ENCODE measurements around the gene HPCA.

HPCA gene

GRCh38 chr1:32888134-32888533, 1.8 kb downstream of the HPCA start:
- no peak overlapping the region for H3K27ac ChIP-seq
- no peak for DNase-seq (ENCODE audit: low read depth, low spot score)

- H3K27ac ChIP-seq, result no peak overlapping the region
- no peak for DNase-seq (ENCODE audit: low read depth, low spot score)
Observed at GRCh38 chr1:32888677-32889420, 2.6 kb downstream of the HPCA start.

DNA sequence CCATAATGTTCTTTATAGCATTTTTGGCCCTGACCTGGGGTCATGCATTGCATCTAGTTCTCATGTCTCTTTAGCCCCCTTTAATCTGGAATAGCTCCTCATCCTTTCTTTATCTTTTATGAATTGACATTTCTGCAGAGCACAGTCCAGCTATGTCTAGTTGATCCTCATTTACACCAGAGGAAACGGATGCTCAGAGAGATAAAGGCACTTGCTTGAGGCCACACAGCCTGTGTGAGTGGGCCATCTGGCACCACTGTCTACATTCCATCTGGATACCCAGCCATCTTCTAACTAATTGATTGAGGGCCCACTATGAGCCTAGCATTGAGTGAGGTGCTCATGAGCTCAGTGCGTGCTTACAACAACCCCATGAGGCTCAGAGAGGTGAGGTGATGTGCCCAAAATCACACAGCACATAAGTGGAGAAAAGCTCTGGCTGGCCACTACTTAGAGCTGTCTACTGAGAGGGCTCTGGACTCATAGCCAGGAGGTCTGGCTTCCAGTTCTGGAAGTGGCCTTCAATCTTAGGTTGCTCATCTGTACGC, 3.5 kb downstream of the HPCA start:
- no peak for DNase-seq (ENCODE audit: low read depth, low spot score)
- H3K27ac ChIP-seq, result no peak overlapping the region

DNA sequence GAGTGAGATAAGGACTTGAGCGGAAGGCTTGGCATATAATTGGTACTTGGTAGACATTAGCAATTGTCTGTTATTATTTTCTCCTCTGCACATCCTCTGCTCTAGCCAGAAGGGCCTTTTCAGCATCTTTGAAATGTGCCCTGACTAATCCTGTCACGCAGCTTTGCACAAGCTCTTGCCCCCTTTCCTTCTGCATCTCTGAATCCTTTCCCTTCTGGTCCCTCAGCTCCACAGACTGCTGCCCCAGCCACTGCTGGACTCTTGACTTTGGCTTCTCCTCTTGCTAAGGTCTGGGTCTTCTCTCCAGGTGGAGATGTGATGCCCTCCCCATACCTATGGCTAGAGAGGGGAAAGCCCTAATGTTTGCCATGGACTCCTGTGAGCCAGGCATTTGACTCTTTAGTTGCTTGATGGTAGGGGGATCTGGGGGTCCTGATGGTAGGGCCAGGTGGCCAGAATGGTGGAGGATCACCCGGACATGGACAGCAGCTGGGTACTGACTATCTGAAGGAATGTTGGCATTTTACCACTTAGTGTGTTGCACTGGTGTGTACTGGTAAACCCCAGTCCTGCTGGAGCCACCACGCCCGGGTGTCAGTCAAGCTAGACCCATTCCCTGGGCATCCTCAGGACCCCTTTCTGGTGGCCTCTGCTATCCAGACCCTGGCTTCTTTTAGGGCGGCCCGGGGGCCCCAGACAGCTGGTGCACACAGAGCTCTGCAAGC, 4.4 kb downstream of the HPCA start:
- DNase-seq (ENCODE audit: low read depth, low spot score), result no peak
- H3K27ac ChIP-seq, result no peak overlapping the region

GRCh38 chr1:32891241-32891570, 4.9 kb downstream of the HPCA start:
- no peak for DNase-seq (ENCODE audit: low read depth, low spot score)

DNA sequence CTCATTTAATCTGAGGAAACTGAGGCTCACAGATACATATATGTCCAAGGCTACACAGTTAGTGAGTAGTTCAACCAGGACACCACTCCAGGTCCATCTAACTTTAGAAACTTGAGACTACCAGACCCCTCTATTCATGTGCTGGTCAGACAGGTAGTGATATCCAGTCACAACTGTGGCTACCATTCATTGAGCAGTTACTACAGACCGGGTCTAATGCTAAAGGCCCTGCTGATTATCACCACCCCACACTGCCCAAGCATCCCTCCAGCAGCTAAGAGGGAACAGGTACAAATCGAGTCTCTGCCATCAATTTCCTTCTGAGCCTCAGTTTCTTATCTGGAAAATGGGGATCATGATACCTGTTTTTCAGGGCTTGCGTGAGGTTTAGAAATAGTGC, 5.3 kb downstream of the HPCA start:
- no peak overlapping the region for H3K27ac ChIP-seq
- DNase-seq (ENCODE audit: low read depth, low spot score), result no peak

More at GRCh38 chr1:32891241-32891570, 4.9 kb downstream of the HPCA start:
- H3K27ac ChIP-seq, result no peak overlapping the region

DNA sequence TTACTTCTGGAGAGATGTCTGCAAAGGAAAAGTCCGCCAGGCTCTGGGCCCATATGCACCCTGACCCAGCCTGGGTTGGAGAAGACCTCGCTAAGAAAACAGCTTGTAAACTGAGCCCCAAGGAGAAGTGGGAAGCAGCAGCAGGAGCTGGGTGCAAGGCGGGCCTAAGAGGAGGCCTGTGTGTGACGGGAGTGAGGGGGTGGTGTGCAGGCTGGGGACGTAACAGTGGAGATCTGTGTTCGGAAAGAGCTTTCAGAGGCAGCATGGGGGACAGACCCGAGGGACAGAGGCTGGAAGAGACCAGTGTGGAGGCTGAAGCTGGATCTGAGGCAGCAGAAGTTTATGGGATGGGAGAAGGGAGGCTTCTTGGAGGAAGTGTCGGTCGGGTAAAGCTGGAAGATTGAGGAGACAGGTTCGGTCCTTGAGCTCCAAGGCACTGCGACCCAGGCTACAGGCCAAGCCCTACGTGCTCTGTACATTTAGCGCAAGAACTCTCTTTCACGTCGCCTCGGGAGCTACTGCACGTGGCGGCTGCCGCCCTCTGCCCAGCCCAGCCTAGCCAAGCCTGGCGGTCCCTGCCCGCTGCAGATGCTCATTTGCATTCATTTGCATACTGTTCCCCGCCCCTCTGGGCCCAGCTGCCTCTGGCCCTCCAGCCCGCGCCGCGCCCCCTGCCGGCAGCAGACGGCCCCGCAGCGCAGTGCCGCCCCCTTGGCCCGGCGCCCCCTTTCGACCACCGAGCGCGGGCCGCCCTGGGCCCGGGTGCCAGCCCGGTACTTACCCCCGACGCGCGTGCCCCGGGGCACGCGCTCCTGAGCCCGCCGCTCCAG, 6.3 kb downstream of the HPCA start:
- no peak overlapping the region for H3K27ac ChIP-seq
- DNase-seq (ENCODE audit: low read depth, low spot score), result no peak

DNA sequence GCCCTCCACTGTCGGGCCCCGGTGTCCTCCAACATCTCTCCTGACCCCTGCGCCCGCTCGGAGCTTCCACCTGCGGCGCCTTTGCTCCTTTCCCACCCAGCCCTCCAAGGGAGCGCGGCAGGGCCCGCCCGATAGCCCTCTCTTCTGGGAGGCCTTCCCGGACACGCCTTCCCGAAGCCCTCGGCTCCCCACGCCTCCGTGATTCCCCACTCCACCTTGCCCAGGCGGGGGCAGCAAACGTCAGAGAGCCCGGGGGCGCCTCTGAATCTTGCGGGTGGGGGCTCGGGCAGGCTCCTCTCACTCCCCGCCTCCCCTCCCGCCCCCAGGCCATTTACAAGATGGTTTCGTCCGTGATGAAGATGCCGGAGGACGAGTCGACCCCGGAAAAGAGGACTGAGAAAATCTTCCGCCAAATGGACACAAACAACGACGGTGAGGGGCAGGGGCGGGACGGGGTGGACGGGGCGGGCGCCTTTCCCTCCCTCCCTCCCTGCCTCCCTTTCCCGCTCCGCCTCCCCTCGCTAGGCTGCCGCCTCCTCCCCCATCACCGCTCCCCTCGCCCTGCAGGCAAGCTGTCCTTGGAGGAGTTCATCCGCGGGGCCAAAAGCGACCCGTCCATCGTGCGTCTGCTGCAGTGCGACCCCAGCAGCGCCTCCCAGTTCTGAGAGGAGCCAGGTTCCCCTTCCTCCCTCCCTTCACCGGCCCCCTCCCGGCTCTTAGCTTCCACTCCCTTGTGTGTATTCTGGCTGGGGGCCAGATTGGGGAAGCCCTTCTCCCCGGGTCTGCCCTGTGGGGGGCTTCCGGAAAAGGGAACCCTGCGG, 7.1 kb downstream of the HPCA start:
- DNase-seq (ENCODE audit: low read depth, low spot score), result no peak

GRCh38 chr1:32894019-32894600, 7.8 kb downstream of the HPCA start:
- no peak for DNase-seq (ENCODE audit: low read depth, low spot score)
- no peak overlapping the region for H3K27ac ChIP-seq

More for the DNA sequence above, 7.1 kb downstream of the HPCA start:
- no peak overlapping the region for H3K27ac ChIP-seq

DNA sequence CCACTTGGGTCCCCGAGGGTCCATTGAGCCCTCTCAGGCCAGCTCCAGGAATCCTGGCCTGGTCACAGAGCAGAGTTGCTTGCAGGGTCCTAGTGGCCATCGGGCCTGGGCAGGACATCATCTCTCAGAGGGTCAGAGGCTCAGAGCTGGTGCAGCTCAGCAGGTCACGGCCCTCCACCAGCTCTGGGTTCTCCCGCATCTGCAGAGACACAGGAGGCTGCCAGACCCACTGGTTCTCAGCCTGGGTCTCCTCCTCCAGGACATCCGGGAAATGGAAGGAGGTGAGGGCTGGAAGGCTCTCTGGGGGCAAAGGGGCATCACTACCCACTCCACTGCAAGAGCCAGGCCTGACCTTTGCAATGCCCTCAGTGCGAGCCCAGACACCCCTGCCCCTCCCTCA, 8.4 kb downstream of the HPCA start:
- no peak overlapping the region for H3K27ac ChIP-seq
- DNase-seq (ENCODE audit: low read depth, low spot score), result no peak

DNA sequence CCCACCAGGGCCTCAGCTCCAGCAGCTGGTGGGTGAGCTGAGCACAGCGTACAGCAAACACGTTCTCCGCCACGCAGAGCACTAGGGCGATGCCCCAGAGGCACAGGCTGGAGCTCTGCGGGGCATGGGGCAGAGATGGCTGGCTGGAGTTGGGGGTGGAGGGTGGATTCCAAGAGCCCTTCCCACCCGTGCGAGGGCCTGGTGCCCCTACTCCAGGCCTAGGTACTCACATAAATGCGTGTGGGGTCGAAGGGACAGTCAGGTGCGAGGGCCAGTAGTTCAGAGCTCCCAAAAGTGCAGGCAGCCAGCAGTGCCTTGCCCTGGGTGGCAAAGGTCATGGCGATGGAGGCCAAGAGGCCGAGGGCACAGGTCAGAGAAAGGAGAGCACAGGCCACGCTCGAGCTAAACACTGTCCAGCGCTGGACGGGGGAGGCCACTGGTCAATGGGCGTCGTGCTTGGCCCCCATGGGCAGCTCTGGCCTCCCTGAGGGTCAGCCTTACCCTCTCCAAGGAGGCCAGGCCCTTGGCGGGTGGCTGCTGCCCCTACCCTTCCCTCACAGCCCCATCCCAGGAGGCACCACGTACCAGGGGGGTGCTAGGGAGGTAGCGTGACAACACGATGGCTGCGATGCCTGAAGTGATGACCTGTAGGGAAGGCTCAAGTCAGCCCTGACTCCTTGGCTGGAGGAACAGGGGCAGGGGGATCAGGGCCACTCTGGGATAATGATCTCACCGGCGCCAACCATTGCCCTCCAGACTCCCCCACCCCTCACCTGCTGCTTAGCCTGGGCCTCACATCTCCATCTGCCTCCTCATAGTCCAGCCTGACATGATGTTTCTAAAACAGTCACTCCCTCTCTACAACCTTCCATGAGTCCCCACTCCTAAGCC, 9.3 kb downstream of the HPCA start:
- no peak for DNase-seq (ENCODE audit: low read depth, low spot score)
- no peak overlapping the region for H3K27ac ChIP-seq

DNA sequence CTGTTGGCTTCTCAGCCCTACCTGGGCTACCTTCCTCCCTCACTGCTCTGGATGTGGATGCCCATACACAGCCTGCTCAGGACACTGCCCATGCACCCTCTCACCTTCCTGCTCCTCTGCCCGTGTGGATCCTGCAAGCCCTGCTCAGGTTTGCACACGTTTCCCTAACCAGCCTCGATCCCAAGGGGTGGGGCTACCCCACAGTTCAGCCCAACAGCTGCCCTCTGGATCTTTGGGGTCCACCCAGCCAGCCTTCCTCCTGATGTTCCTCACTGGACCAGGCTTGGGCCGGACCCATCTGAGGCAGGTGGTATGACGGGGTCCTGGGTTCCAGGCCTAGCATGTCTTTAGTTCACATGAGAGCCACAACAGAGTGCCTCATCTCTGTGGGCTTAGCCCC, 10.2 kb downstream of the HPCA start:
- H3K27ac ChIP-seq, result no peak overlapping the region
- DNase-seq (ENCODE audit: low read depth, low spot score), result no peak

- DNase-seq (ENCODE audit: low read depth, low spot score), result no peak
- H3K27ac ChIP-seq, result peak overlapping the region; percentile 41
Observed at GRCh38 chr1:32897082-32898049, 11.1 kb downstream of the HPCA start.

GRCh38 chr1:32898056-32898455, 11.8 kb downstream of the HPCA start:
- peak overlapping the region; percentile 41 for H3K27ac ChIP-seq
- DNase-seq (ENCODE audit: low read depth, low spot score), result no peak

DNA sequence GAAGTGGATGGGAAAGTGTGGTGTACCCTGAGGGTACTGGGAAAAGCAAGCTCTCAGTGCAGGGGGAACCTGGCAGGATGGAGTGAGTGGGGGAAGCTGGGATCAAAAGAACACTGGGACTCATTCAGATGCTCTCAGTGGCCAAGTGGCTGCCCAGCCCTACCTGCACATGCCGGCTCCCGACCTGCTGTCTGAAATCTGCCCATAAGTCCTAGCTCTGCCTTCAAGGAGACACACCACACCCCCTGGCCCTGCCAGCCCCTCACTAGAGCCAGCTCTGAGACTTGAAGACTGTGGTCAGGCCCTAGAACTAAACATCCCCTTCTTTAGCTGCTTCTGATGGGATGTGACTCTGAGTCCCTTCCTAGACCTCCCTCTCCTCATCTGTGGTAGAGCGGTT, 12.7 kb downstream of the HPCA start:
- no peak overlapping the region for H3K27ac ChIP-seq
- DNase-seq (ENCODE audit: low read depth, low spot score), result no peak

DNA sequence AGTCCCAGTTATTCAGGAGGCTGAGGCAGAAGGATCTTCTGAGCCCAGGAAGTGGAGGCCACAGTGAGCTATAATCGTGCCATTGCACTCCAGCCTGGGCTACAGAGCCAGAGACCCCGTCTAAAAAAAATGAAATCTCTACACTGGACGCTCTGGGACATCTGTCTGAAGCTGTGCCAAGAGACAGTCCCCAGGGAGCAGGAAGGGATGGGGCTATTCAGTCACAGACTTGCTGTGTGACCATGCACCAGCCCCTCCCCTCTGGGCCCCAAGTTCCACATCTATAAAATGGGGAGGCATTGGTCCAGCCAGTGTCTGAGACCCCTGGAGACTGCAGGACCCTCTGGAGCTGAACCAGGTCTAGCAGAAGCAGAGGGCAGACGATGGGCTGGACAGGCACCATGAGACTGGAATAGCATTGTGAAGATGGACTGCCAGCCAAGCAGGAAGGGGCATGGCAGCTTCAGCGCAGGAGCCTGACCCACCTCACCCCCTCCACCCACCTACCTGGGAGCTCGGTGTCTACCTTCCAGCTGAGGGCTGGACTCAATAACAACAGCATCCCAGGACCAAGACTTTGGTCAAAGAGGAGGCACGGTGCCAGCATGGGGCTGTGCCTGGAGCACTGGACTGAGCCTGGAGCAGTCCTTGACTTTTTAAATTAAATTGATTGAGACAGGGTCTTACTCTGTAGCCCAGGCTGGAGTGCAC, 13.4 kb downstream of the HPCA start:
- H3K27ac ChIP-seq, result no peak overlapping the region
- DNase-seq (ENCODE audit: low read depth, low spot score), result no peak

GRCh38 chr1:32900371-32900955, 14.2 kb downstream of the HPCA start:
- peak overlapping the region; percentile 48 for H3K27ac ChIP-seq
- DNase-seq (ENCODE audit: low read depth, low spot score), result no peak

Measured in epithelial cell of prostate (primary cell).